GM21786 (cell line): ENCODE data around the gene GSK3B.

Source experiments
- ATAC-seq: cut with Tn5 transposase; IDR thresholded peaks from one replicate; pipeline ENCODE4 v1.9.1; 2021; ENCODE audit not compliant: unreplicated experiment

The GSK3B gene

GRCh38 chr3:119945291-119945690 lies 149.0 kb downstream of the GSK3B start:
- ATAC-seq, result no peak

- ATAC-seq, result no peak
Observed at GRCh38 chr3:119944091-119944490, 150.2 kb downstream of the GSK3B start.

DNA sequence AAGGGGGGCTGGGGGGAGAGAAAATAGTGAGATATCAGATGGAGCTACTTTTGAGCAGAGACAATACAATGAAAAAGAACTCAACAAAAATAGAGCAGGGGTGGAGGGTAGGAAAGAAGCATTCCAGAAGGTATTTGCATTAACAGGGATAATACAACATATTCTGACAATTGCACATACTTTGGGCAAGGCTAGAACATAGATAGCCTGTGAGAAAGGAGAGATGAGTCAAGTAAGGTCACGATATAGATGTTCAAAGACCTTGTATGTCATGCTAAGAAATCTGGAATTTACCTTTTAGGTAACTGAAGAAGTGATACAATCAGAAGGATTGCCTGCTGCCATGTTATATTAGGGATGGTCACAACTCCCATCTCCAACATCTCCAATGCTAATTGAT lies 155.2 kb downstream of the GSK3B start:
- ATAC-seq, result no peak

DNA sequence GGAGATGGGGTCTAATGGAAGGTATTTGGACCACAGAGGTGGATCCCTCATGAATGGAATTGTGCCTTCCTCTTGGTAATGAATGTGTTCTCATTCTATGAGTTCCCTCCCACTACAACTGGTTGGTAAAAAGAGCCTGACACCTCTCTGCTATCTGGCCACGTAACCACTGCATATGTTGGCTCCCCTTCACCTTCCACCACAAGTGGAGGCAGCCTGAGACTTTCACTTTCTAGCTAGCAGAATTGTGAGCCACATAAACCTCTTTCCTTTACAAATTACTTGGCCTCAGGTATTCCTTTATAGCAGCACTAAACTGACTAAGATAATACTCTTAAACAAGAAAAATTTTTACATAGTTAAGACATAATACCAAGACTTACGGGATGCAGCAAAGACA lies 157.0 kb downstream of the GSK3B start:
- ATAC-seq, result peak; percentile 100

GRCh38 chr3:119934249-119934648 lies 160.0 kb downstream of the GSK3B start:
- ATAC-seq, result no peak

DNA sequence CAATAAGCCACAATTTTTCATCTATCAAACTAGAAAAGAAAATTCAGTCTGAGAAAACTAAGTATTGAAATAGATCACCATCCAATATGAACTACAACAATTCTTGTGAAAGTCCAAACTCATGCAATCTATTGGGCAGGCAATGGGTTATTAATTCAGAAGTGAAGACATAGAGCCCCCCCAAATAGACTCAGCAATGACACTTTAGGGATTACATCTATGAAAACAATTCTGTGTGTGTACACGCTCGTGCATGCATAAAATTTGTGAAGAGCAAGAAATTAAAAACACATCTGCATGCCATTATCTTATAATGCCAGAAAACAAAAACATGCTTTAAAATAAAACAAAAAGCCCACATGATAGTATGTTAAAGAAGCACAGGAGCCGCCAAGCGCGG lies 161.0 kb downstream of the GSK3B start:
- ATAC-seq, result no peak

GRCh38 chr3:119930286-119930685 lies 164.0 kb downstream of the GSK3B start:
- no peak for ATAC-seq

DNA sequence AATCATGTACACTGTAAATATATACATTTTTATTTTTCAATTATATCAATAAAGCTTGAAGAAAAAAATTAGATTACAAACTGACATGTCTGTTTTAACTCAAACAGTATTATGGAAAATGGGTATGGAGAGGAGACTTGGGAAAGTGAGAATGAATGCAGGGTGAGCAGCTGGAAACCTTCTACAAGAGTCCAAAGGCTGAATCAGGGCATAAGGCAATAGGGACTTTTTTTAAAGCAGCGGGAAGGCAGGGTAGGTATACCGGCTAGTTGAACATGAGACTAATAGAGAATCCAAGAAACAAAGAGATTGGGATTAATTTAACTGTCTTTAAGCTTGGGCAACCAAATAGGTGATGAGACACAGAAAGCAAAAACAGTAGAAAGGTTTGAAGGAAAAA lies 167.1 kb downstream of the GSK3B start:
- ATAC-seq, result no peak

GRCh38 chr3:119924111-119925094 lies 169.8 kb downstream of the GSK3B start:
- no peak for ATAC-seq

GRCh38 chr3:119918992-119919933 lies 175.0 kb downstream of the GSK3B start:
- ATAC-seq, result no peak

GRCh38 chr3:119913021-119913420 lies 181.2 kb downstream of the GSK3B start:
- no peak for ATAC-seq

GRCh38 chr3:119912220-119912619 lies 182.0 kb downstream of the GSK3B start:
- no peak for ATAC-seq

DNA sequence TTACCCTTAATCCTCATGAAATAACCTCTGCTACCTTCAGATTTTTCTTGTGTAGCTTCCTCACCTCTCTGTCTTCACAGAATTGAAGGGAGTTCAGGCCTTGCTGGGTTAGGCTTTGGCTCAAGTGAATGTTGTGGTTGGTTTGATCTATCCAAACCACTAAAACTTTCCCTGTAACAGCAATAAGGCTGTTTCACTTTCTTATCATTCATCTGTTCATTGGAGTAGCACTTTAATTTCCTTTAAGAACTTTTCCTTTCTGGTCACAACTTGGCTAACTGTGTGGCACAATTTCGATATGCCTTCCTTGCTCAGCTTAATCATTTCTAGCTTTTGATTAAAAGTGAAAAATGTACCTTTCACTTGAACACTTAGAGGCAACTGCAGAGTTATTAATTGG lies 182.5 kb downstream of the GSK3B start:
- ATAC-seq, result peak; percentile 53

- ATAC-seq, result no peak
Observed at GRCh38 chr3:119902061-119902460, 192.2 kb downstream of the GSK3B start.

DNA sequence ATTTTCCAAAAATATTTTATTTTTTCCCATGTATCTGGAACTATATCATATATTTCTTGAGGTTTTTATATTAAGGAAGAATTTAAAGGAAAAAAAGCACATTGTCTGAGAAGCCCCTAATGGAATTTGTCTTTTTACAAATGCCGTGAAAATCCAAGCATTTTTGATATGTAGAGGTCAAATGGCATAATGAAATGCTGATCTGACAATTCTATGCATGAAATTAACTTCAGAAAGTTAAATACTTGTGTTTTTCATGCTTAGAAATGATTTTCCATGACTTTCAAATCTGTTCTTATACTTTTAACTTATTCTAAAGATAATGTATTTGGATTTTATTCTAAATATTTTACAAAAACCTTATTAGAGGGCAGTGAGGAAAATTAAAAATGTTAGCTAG lies 193.1 kb downstream of the GSK3B start:
- ATAC-seq, result no peak

DNA sequence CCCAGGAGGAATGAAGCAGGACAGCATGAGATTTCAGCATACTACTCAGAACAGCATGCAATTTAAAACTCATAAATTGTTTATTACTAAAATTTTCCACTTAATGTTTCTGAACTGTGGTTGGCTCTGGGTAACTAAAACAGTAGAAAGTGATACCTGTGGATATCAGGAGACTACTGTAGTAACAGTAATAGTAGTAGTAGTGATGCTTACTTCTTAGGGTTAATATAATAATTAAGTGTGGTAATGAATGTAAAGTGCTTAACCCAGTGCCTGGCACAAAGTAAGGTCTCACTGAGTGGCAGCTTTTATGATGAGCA lies 195.1 kb downstream of the GSK3B start:
- no peak for ATAC-seq

GRCh38 chr3:119898478-119899191 lies 195.6 kb downstream of the GSK3B start:
- no peak for ATAC-seq

- ATAC-seq, result no peak
Observed at GRCh38 chr3:119894195-119894594, 200.1 kb downstream of the GSK3B start.

DNA sequence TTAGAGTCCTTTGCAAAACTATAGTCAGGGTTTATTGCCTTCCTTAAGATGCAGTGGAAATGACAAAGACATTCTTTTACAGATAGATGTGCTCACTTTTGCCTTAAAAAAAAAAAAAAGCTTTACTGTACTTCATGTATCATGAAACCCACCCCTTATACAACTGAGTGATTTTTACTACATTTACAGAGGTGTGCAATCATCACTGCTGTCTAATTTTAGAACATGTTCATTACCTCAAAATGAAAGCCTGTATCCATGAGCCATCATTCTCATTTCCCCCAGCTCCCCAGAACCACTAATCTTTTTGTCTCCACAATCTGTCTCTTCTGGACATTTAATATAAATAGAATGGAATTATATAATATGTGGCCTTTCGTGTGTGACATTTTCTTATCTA lies 200.5 kb downstream of the GSK3B start:
- ATAC-seq, result no peak

DNA sequence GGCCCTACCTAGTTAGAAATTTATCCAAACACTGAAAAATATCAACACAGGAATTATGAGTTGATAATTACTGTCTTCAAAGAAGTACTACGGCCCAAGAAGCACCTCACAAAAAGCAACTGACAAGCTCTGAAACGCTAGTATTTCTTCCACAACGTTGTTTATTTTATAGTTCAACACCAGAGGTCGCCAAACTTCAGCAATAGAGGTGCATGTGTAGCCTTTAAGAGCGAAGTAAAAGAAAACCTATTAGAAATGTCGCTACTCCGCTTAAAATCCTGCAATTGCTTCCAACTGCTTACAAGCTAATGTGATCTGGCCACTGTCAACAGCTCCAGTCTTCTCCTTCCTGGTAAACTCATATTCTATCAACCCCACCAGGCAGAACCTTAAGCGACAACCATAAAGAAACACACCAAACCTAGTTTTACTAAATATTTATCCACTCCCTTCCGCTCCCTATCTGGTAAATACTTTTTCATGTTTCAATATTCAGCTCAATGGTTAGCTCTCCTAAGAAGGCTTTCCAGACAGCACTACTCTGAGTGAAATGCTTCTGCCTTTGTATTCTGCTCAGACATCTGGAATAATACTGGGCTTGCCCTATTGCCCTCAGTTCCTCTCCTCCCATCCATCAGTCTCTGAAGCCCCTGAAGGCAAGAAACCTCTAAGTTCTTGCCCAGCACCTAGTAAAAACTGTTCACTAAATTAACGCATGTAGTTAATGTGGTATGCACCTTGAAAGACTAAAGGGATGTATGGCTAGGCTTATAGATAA lies 202.1 kb downstream of the GSK3B start:
- ATAC-seq, result no peak
